ENCODE data around the gene NRP1.
"Not testable (repeated sequence)": the region's sequence is repeated elsewhere in the genome, so short reads cannot be mapped to it uniquely, and the experiment has no call there.

NRP1 gene

GRCh38 chr10:33334153-33334804, at the start of gene NRP1:
Gene NRP1 (minus strand): TSS chr10:33334667. CDS start chr10:33334382, 285 bp downstream.
- no peak for DNase-seq (ENCODE audit: low read depth in 2 of 2)

GRCh38 chr10:33384201-33384600, 49.7 kb upstream of the NRP1 start:
- not testable (repeated sequence) for DNase-seq (ENCODE audit: low read depth in 2 of 2)

GRCh38 chr10:33382921-33383713, 48.6 kb upstream of the NRP1 start:
- DNase-seq (ENCODE audit: low read depth in 2 of 2): no peak

GRCh38 chr10:33382216-33382600, 47.7 kb upstream of the NRP1 start:
- no peak for DNase-seq (ENCODE audit: low read depth in 2 of 2)

GRCh38 chr10:33381451-33382215, 47.2 kb upstream of the NRP1 start:
- DNase-seq (ENCODE audit: low read depth in 2 of 2): no peak

- no peak for DNase-seq (ENCODE audit: low read depth in 2 of 2)
Observed at GRCh38 chr10:33377658-33378025, 43.2 kb upstream of the NRP1 start.

- no peak for DNase-seq (ENCODE audit: low read depth in 2 of 2)
Observed at GRCh38 chr10:33376976-33377657, 42.6 kb upstream of the NRP1 start.

GRCh38 chr10:33376476-33376875, 42.0 kb upstream of the NRP1 start:
- no peak for DNase-seq (ENCODE audit: low read depth in 2 of 2)

- DNase-seq (ENCODE audit: low read depth in 2 of 2): no peak
Observed at GRCh38 chr10:33373263-33373662, 38.8 kb upstream of the NRP1 start.

GRCh38 chr10:33371234-33371633, 36.8 kb upstream of the NRP1 start:
- no peak for DNase-seq (ENCODE audit: low read depth in 2 of 2)

GRCh38 chr10:33370434-33370930, 36.0 kb upstream of the NRP1 start:
- no peak for DNase-seq (ENCODE audit: low read depth in 2 of 2)

- DNase-seq (ENCODE audit: low read depth in 2 of 2): no peak
Observed at GRCh38 chr10:33368086-33368485, 33.6 kb upstream of the NRP1 start.

- DNase-seq (ENCODE audit: low read depth in 2 of 2): no peak
Observed at GRCh38 chr10:33365871-33366411, 31.5 kb upstream of the NRP1 start.

GRCh38 chr10:33365301-33365700, 30.8 kb upstream of the NRP1 start:
- DNase-seq (ENCODE audit: low read depth in 2 of 2): no peak

GRCh38 chr10:33363106-33363505, 28.6 kb upstream of the NRP1 start:
- no peak for DNase-seq (ENCODE audit: low read depth in 2 of 2)

- no peak for DNase-seq (ENCODE audit: low read depth in 2 of 2)
Observed at GRCh38 chr10:33358016-33358415, 23.5 kb upstream of the NRP1 start.

GRCh38 chr10:33355274-33355673, 20.8 kb upstream of the NRP1 start:
- no peak for DNase-seq (ENCODE audit: low read depth in 2 of 2)

- DNase-seq (ENCODE audit: low read depth in 2 of 2): no peak
Observed at GRCh38 chr10:33353853-33354252, 19.4 kb upstream of the NRP1 start.

GRCh38 chr10:33353334-33353733, 18.9 kb upstream of the NRP1 start:
- DNase-seq (ENCODE audit: low read depth in 2 of 2): no peak

GRCh38 chr10:33352615-33353014, 18.1 kb upstream of the NRP1 start:
- DNase-seq (ENCODE audit: low read depth in 2 of 2): no peak

- no peak for DNase-seq (ENCODE audit: low read depth in 2 of 2)
Observed at GRCh38 chr10:33352175-33352574, 17.7 kb upstream of the NRP1 start.

GRCh38 chr10:33350041-33350440, 15.6 kb upstream of the NRP1 start:
- DNase-seq (ENCODE audit: low read depth in 2 of 2): no peak
